Activated B cell treated with CpG ODN at 0.5 μM for 24 hours (primary cell): ENCODE data around the gene PHLPP1. TPM values are rescaled to one million over a fixed set of nuclear protein-coding genes. Genes with fewer than 3 reads are reported as not detected.

Experiments
- ATAC-seq: fragments of 200-7000 bp; cut with Tn5 transposase; one replicate; pipeline ENCODE4 v1.10.0; 2021; ENCODE audit warnings: low read depth, mild to moderate bottlenecking, moderate library complexity
- CTCF ChIA-PET: fragments of 350-600 bp; sonication (Branson Sonifier 250); formaldehyde crosslinking; loops from one replicate; lab custom pipeline; 2021; ENCODE audit warnings: antibody characterized with exemption; lab: Charles Lee
- POLR2A ChIA-PET: fragments of 350-600 bp; sonication (Branson Sonifier 250); formaldehyde crosslinking; loops from one replicate; lab custom pipeline; 2021; ENCODE audit warnings: antibody characterized with exemption; lab: Charles Lee
- DNase-seq: peaks from one replicate; pipeline ENCODE4 v3.0.0; 2022
- H3K27ac Mint-ChIP-seq: one replicate; pipeline ENCODE4 v1.8.0; 2020; ENCODE audit warnings: mixed read lengths
- H3K27me3 Mint-ChIP-seq: one replicate; pipeline ENCODE4 v1.8.0; 2021; ENCODE audit warnings: mixed read lengths
- H3K36me3 Mint-ChIP-seq: one replicate; pipeline ENCODE4 v1.8.0; 2021; ENCODE audit warnings: low read depth, mixed read lengths
- H3K4me1 Mint-ChIP-seq: one replicate; pipeline ENCODE4 v1.8.0; 2021; ENCODE audit warnings: mixed read lengths
- H3K4me3 Mint-ChIP-seq: one replicate; pipeline ENCODE4 v1.8.0; 2020; ENCODE audit warnings: mild to moderate bottlenecking, mixed read lengths
- H3K9me3 Mint-ChIP-seq: one replicate; pipeline ENCODE4 v1.8.0; 2020; ENCODE audit warnings: mixed read lengths
- intact Hi-C: fragments of 100-400 bp; cut with micrococcal nuclease; formaldehyde crosslinking; loops from one replicate; pipeline ENCODE4 v1.15.1; 2024
- total RNA-seq: library from RNA; stranded (reverse); gene quantifications from 2 replicates; pipeline ENCODE4 v1.2.3, GENCODE V29; 2022
- TF ChIP-seq, protein P1 (sequence below): fragments of 200-600 bp; IDR thresholded peaks from one replicate; pipeline ENCODE4 v1.8.0; 2022; ENCODE audit warnings: antibody characterized with exemption, mild to moderate bottlenecking

PHLPP1 gene
- total RNA-seq, 1 donor from 2014 or later = 16.1 TPM

DNA sequence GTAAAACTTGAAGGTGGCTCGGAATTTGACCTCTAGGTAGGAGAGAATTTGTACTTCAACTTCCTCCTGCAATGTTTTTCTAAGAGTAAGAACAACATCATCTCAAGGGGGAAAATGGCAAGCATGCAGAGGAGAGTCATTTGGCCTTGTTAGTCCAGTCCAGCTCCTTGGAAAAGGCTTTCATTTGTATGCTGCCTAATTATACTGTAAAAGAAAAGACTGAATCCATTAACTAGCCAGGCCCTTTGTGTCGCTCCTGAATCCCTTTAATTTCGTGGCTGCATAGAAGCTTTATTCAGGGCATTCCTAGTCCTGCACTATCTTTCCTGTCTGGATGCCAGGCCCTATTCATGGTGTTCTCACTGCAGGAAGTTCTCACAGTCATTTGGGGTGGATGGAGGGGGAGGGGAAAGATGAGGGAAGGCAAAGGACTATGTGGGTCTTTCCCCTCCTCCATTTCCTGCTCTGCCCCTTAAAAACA is 36.0 kb downstream of the PHLPP1 start:
- Mint-ChIP-seq H3K27ac (no peak overlapping the region), H3K4me1 (peaks cover 13% of the 10 kb centered on the region), H3K27me3 (no peaks in the 10 kb centered on the region), H3K4me3 (no peak overlapping the region), H3K36me3 (no peaks in the 10 kb centered on the region), H3K9me3 (no peaks in the 10 kb centered on the region)
- POLR2A ChIA-PET = no interaction called here
- CTCF ChIA-PET = interaction anchor here (1.1 kb wide), 1 partner anchor 17 kb away, joined by 3 read pairs; no protein-coding TSS in a partner anchor
- ATAC-seq (no peak), DNase-seq (no peak)
- TF ChIP-seq, protein P1, sequence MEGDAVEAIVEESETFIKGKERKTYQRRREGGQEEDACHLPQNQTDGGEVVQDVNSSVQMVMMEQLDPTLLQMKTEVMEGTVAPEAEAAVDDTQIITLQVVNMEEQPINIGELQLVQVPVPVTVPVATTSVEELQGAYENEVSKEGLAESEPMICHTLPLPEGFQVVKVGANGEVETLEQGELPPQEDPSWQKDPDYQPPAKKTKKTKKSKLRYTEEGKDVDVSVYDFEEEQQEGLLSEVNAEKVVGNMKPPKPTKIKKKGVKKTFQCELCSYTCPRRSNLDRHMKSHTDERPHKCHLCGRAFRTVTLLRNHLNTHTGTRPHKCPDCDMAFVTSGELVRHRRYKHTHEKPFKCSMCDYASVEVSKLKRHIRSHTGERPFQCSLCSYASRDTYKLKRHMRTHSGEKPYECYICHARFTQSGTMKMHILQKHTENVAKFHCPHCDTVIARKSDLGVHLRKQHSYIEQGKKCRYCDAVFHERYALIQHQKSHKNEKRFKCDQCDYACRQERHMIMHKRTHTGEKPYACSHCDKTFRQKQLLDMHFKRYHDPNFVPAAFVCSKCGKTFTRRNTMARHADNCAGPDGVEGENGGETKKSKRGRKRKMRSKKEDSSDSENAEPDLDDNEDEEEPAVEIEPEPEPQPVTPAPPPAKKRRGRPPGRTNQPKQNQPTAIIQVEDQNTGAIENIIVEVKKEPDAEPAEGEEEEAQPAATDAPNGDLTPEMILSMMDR = no peak
- intact Hi-C loops = no loop called here

DNA sequence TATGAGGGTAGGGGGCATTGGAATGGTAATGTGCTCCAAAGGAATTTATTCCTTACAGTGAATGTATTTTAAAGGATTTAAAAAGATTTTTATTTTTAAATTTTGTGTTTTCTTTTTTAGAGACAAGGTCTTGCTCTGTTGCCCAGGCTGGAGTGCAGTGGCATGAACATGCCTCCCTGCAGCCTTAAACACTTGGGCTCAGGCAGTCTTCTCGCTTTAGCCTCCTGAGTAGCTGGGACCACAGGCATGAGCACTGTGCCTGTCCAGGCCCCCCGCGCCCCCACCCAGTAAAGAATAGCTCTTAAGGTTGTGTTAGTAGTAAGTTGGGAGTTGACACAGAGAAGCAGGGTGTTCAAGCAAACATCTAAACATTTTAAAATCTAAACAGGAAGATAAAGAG is 36.6 kb downstream of the PHLPP1 start:
- DNase-seq (no peak), ATAC-seq (no peak)
- H3K27ac Mint-ChIP-seq = no peak overlapping the region
- TF ChIP-seq, protein P1 = no peak
- intact Hi-C loops = no loop called here
- no peaks in the 10 kb centered on the region for H3K27me3 Mint-ChIP-seq
- POLR2A ChIA-PET = no interaction called here
- no peak overlapping the region for H3K4me3 Mint-ChIP-seq
- CTCF ChIA-PET = interaction anchor here (1.1 kb wide), 1 partner anchor 16 kb away, joined by 3 read pairs; no protein-coding TSS in a partner anchor
- no peaks in the 10 kb centered on the region for H3K36me3 Mint-ChIP-seq
- peaks cover 12% of the 10 kb centered on the region for H3K4me1 Mint-ChIP-seq
- no peaks in the 10 kb centered on the region for H3K9me3 Mint-ChIP-seq

DNA sequence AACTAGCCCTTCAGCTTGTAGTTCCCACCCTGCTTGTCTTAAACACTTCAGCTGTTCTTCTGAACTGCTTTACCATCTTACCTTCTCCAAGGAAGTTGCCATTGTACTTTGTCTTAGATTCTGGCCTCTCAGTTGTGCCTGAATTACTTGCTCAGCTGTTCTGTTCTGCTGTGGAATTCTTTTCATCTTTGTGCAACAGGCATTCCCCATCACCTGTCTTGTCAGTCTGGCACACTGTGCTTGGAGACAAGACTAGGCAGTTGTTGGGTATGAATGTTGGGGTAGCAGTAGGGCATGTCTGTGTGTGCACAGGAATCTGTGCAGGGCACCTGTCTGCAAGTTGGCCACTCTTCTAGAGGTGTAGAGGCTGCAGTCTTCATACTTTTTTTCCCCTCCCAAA is 38.7 kb downstream of the PHLPP1 start:
- no peaks in the 10 kb centered on the region for H3K9me3 Mint-ChIP-seq
- TF ChIP-seq, protein P1 = no peak
- no peaks in the 10 kb centered on the region for H3K36me3 Mint-ChIP-seq
- H3K4me1 Mint-ChIP-seq = peaks cover 12% of the 10 kb centered on the region
- intact Hi-C loops = no loop called here
- H3K27ac Mint-ChIP-seq = no peak overlapping the region
- ATAC-seq (no peak), DNase-seq (no peak)
- CTCF ChIA-PET = no interaction called here
- H3K4me3 Mint-ChIP-seq = no peak overlapping the region
- no peaks in the 10 kb centered on the region for H3K27me3 Mint-ChIP-seq
- POLR2A ChIA-PET = no interaction called here

DNA sequence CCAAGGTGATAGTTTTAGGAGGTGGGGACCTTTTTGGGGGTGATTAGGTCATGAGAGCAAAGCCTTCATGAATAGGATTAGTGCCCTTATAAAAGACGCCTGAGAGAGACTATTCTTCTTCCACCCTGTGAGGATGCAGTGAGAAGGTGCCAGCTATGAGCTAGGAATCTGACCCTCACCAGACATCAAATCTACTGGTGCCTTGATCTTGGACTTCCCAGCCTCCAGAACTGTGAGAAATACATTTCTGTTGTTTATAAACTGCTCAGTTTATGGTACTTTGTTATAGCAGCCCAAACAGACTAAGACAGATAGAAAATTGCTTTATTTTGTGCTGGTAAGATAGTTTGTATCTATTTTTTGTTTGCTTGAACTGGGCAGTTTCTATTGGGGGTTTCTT is 40.1 kb downstream of the PHLPP1 start:
- TF ChIP-seq, protein P1 = no peak
- no peak for ATAC-seq
- ChIA-PET POLR2A (no interaction called here), CTCF (no interaction called here)
- H3K27me3 Mint-ChIP-seq = no peaks in the 10 kb centered on the region
- H3K4me3 Mint-ChIP-seq = no peak overlapping the region
- intact Hi-C loops = no loop called here
- DNase-seq = no peak
- H3K36me3 Mint-ChIP-seq = no peaks in the 10 kb centered on the region
- peaks cover 12% of the 10 kb centered on the region for H3K4me1 Mint-ChIP-seq
- no peaks in the 10 kb centered on the region for H3K9me3 Mint-ChIP-seq
- H3K27ac Mint-ChIP-seq = no peak overlapping the region

DNA sequence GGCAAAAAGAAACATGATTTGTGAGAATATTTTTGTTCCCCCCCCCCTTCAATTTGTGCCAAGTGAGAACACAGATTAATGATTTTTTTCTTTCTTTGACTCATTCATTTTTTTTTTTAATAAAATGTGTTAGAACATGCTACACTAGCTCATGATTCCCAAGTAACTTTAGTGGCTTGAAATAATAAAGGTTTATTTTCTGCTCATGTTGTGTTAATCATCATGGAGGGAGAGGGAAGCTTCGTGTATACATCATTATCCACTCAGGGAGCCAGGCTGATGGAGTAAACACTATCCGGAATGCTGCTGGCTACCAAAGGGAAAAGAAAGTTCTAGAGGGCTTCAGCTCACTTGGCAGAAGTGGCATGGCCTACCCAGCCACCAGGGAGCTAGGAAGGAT is 40.6 kb downstream of the PHLPP1 start:
- DNase-seq (no peak), ATAC-seq (no peak)
- no peak overlapping the region for H3K4me3 Mint-ChIP-seq
- H3K4me1 Mint-ChIP-seq = peaks cover 12% of the 10 kb centered on the region
- no peak overlapping the region for H3K27ac Mint-ChIP-seq
- no peaks in the 10 kb centered on the region for H3K36me3 Mint-ChIP-seq
- intact Hi-C loops = no loop called here
- POLR2A ChIA-PET = no interaction called here
- H3K9me3 Mint-ChIP-seq = no peaks in the 10 kb centered on the region
- CTCF ChIA-PET = no interaction called here
- TF ChIP-seq, protein P1 = no peak
- no peaks in the 10 kb centered on the region for H3K27me3 Mint-ChIP-seq
